WERI-Rb-1 (cell line): ENCODE data around the gene ANKRD12.
"Not testable (repeated sequence)": the region's sequence is repeated elsewhere in the genome, so short reads cannot be mapped to it uniquely, and the experiment has no call there.

Source experiments
- DNase-seq: peaks from one replicate; pipeline ENCODE4 v3.0.0-alpha.2; 2020
- H3K27ac ChIP-seq: fragments of 250-450 bp; sonication (Bioruptor Pico); 2 replicates; pipeline ENCODE4 v1.5.1; 2020; ENCODE audit warnings: mild to moderate bottlenecking, moderate library complexity
- H3K27me3 ChIP-seq: fragments of 250-450 bp; sonication (Bioruptor Pico); 2 replicates; pipeline ENCODE4 v1.5.1; 2021; ENCODE audit warnings: mild to moderate bottlenecking, low read depth, moderate library complexity; ENCODE audit not compliant: insufficient read depth, severe bottlenecking
- H3K36me3 ChIP-seq: fragments of 250-450 bp; sonication (Bioruptor Pico); 2 replicates; pipeline ENCODE4 v1.5.1; 2020; ENCODE audit warnings: mild to moderate bottlenecking, moderate library complexity
- H3K4me3 ChIP-seq: 2 replicates; pipeline ENCODE4 v1.5.1; 2011; ENCODE audit warnings: low read depth, mild to moderate bottlenecking, control low read depth, low read length
- H3K9me3 ChIP-seq: fragments of 250-450 bp; sonication (Bioruptor Pico); 2 replicates; pipeline ENCODE4 v1.5.1; 2021; ENCODE audit warnings: mild to moderate bottlenecking, moderate library complexity; ENCODE audit not compliant: severe bottlenecking
- TF ChIP-seq, protein P1 (sequence below): IDR thresholded peaks from 2 replicates; pipeline ENCODE4 v1.5.1; 2011; ENCODE audit warnings: low read depth, mild to moderate bottlenecking, control low read depth, inconsistent platforms, low read length

Gene ANKRD12

DNA sequence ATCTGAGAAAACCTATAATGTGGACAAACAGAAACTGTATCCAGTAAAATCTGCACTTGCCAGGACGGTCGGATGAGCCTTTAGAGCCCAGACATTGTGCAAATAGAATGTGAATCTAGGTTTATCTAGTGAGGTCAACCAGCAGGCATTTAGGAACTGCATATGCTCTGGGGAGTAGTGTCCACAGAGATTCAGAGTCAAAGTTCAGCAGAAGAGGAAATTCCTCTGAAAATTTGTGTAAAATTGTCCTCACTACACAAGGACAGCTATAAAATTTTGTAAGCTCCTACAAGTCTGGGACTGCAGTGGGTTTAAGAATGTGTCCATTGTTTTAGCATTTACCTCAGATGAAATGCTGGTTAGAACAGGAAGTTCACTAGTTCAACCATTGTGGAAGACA is 43.9 kb upstream of the ANKRD12 start:
- no peak for DNase-seq
- TF ChIP-seq, protein P1, sequence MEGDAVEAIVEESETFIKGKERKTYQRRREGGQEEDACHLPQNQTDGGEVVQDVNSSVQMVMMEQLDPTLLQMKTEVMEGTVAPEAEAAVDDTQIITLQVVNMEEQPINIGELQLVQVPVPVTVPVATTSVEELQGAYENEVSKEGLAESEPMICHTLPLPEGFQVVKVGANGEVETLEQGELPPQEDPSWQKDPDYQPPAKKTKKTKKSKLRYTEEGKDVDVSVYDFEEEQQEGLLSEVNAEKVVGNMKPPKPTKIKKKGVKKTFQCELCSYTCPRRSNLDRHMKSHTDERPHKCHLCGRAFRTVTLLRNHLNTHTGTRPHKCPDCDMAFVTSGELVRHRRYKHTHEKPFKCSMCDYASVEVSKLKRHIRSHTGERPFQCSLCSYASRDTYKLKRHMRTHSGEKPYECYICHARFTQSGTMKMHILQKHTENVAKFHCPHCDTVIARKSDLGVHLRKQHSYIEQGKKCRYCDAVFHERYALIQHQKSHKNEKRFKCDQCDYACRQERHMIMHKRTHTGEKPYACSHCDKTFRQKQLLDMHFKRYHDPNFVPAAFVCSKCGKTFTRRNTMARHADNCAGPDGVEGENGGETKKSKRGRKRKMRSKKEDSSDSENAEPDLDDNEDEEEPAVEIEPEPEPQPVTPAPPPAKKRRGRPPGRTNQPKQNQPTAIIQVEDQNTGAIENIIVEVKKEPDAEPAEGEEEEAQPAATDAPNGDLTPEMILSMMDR = no peak
- Histone ChIP-seq H3K36me3 (no peaks in the 10 kb centered on the region), H3K4me3 (no peak overlapping the region), H3K9me3 (peaks cover 2% of the 10 kb centered on the region), H3K27me3 (no peaks in the 10 kb centered on the region), H3K27ac (no peak overlapping the region)

DNA sequence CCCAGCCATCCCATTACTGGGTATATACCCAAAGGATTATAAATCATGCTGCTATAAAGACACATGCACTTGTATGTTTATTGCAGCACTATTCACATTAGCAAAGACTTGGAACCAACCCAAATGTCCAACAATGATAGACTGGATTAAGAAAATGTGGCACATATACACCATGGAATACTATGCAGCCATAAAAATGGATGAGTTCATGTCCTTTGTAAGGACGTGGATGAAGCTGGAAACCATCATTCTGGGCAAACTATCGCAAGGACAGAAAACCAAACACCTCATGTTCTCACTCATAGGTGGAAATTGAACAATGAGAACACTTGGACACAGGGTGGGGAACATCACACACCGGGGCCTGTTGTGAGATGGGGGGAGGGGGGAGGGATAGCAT is 43.5 kb upstream of the ANKRD12 start:
- H3K4me3 ChIP-seq, H3K27me3 ChIP-seq, DNase-seq, H3K36me3 ChIP-seq, H3K9me3 ChIP-seq, H3K27ac ChIP-seq: not testable (repeated sequence)

DNA sequence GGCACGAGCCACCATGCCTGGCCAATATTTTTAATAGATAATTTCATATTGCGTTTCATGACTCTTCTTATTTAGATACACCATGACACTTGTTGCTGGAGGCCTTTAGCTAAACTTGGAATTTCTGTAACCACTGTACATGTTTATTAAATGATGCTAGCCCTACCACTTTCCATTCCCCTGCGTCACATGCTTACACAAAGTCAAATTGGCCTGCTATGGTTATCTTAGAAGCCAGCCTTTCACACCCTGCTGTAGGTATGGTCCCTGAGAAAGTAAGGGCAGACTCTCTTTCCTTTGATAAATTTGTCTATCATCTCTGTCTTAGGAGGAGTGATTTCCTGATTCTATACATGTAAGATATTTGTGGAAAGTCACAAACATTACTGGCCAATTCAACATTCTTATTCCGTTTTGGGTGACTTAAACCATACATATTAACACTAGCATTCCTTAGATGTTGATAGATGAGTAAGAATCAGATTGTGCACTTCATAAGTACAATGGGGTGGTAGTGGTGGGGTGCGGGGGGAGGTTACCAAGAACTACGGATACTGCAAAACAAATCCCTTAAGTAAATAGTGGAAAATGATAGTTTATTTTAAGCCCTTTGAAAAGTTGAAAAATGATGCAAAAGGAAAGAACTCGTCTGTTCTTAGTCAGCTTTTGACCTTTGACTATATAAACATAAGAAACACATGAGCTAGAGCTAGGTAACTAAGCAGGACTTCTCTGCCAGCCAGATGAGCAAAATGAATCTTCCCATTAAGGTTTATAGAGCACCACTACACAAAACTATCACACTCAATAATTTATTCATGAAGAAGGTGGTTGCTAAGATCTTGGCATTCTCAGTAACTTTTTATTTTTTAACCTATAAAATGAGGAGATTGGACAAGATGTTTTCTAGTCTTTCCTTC is 42.0 kb upstream of the ANKRD12 start:
- Histone ChIP-seq H3K36me3 (no peaks in the 10 kb centered on the region), H3K4me3 (no peak overlapping the region), H3K27me3 (no peaks in the 10 kb centered on the region), H3K27ac (no peak overlapping the region), H3K9me3 (peaks cover 2% of the 10 kb centered on the region)
- no peak for DNase-seq
- TF ChIP-seq, protein P1 = no peak

DNA sequence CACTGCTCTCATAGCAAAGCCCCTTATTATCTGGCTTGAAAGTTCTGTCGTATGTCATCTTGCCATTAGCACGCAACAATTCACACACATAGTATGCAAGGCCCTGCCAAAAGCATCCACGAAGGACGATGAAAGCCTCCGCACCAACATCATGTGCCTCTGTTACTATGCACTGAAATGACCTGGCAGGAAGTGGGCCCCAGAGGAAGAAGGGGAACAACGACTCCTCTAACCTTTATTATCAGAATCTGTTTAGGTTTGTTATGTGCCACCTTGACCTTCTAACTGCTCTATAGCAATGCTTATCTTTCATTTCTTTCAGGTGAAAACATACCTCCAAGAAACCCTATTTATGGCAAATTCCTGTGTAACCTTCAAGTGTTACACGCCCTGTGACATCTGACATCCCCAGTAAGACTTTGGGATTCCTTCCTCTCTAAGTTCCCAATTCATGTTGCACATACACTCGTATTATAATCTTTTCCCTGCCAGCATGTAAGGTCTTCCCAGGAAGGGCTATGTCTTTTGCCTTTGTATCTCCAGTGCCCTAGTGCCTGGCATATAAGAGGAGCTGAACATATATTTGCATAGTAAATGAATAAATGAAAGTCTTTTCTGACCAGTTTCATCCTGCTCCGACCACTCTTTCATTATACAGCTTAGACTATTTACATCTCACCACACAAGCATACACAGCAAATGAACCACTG is 41.1 kb upstream of the ANKRD12 start:
- TF ChIP-seq, protein P1 = no peak
- H3K27me3 ChIP-seq = no peaks in the 10 kb centered on the region
- H3K9me3 ChIP-seq = peaks cover 2% of the 10 kb centered on the region
- H3K36me3 ChIP-seq = no peaks in the 10 kb centered on the region
- no peak overlapping the region for H3K27ac ChIP-seq
- DNase-seq = no peak
- H3K4me3 ChIP-seq = no peak overlapping the region

DNA sequence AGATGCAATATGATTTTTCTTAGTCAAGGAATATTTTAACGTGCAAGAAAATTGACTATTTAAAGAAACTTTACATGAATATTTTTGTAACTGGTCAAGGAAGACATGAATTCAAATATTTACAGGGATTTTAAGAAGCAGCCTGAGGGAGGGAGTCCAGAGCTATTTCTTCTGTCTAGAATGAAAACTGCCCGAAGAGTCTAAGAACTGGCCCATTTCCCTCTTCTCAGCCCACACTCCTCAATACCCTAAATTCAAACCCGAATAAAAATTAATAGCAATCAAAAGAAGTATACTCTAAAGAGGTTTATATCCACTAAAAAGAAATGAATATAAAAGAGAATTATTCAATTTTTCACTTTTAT is 40.6 kb upstream of the ANKRD12 start:
- Histone ChIP-seq H3K27me3 (no peaks in the 10 kb centered on the region), H3K4me3 (no peak overlapping the region), H3K9me3 (peaks cover 2% of the 10 kb centered on the region), H3K27ac (no peak overlapping the region), H3K36me3 (no peaks in the 10 kb centered on the region)
- no peak for DNase-seq
- TF ChIP-seq, protein P1 = no peak

DNA sequence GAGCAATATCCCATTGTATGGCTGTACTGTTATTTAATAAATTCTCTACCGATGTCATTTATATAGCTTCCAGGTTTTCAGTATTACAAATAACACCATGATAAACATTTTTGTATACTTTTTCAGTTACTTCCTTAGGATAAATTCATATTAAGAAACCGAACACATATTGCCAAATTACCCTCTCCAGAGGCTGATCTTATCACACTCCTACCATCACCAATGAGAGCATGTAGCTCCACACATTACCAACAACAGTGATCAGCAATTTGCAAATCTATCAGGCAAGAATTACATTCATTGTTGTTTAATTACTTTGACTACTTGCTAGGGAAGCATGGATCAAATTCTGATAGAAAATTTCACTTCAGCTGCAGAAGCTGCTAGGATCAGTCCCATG is 39.9 kb upstream of the ANKRD12 start:
- no peaks in the 10 kb centered on the region for H3K27me3 ChIP-seq
- peaks cover 2% of the 10 kb centered on the region for H3K9me3 ChIP-seq
- no peak for DNase-seq
- no peaks in the 10 kb centered on the region for H3K36me3 ChIP-seq
- TF ChIP-seq, protein P1 = no peak
- no peak overlapping the region for H3K4me3 ChIP-seq
- no peak overlapping the region for H3K27ac ChIP-seq
